Stimulated activated CD4-positive, alpha-beta T cell treated with anti-CD3 and anti-CD28 coated beads, Interleukin-1b, Interleukin-23, amount 100 ng/mL, for 4 hours (primary cell): ENCODE measurements around the gene NDST1.
"Not testable (repeated sequence)": the region's sequence is repeated elsewhere in the genome, so short reads cannot be mapped to it uniquely, and the experiment has no call there.

Experiments used
- DNase-seq, 2 donors: peaks; one replicate each; pipeline ENCODE4 v3.0.0-alpha.2; 2020; ENCODE audit warnings: low read depth in 2 of 2

Gene NDST1

DNA sequence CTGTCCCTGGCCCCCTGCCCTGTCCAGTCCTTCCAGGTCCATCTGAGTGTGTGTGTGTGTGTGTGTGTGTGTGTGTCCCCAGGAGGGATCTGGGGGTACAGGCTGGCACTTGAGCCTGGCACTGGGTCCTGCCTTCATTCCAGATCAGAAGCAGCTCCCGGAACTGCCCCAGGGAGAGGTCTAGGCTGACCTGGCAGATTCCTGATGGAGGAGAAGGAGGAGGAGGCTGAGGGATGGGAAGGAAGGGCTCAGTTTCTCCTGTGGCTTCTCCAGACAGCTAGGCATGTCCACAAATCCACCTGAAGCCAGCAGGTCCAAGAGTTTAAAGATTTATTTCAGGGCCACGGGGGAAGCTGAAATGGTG, 328 bp downstream of the NDST1 start:
- DNase-seq: no peak

DNA sequence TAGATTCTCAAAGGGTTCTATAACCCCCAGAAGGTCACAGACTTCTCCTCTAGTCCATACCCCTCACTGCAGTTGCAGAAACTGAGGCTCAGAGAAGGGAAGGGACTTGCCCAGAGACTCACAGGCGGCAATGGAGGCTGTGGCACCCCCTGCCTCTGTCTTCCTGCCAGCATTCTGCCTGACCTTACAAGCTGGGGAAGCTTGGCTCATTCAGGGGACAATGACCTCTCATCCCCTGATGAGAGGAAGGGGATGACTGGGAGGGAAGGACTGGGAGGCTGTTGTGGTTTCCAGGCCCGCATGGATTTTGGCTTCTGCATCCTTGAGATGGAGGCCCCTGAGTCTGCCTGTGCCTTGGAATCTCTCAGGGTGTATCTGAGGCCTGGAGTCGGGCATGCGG, 897 bp downstream of the NDST1 start:
- no peak for DNase-seq

DNA sequence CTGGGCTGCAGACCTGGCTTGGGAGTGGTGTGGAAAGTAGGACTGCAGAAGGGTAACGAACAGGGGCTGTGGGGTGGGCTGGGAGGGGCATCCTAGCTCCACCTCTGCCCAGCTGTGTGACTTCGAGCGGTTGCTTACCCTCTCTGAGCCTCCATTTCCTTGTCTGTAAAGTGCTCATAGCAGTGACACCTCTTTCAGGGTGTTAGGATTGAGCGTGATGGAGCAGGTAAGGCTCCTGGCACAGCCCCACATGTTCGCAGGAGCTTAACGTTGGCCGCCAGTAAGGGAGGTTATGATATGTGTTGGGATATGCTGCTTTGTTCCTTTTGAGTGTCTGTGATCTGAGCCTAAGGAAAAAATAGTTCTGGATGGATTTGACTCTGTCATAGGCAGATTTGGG, 2.1 kb downstream of the NDST1 start:
- DNase-seq: no peak

DNA sequence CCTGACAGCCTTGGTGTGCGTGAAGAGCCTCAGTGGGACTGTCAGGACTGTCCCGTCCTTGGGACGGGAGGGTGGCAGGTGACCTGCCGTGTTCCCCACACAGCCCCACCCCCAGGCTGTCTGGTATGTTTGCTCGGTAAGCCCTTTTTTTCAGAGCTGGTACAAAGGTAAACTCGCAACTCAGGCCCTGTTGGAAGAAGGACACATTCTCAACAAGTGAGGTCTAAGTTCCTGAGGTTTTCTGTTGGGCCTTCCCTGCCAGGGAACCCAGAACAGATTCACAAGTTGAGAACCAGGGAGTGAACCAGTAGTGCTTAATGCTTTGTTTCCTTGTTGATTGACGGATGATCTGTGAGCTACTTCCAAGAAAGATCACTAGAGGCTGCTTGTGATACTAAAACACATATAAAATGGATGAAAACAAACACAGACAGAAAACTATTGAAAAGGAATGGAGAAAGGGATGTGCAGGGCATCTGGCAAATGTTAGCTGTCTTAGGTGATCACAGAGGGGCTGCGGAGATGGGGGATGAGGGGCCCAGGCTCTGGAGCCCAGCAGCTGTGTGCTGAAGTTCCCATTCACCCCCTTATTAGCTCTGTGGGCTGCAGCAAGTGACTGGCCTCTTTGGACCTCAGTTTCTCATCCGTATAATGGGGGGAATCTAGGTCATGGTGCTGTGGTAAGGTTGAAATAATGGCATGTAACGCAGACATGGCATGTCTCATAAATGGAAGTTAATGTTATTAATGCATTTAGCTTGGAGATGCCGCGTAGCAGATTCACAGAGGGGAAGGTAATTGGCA, 2.7 kb downstream of the NDST1 start:
- no peak for DNase-seq

DNA sequence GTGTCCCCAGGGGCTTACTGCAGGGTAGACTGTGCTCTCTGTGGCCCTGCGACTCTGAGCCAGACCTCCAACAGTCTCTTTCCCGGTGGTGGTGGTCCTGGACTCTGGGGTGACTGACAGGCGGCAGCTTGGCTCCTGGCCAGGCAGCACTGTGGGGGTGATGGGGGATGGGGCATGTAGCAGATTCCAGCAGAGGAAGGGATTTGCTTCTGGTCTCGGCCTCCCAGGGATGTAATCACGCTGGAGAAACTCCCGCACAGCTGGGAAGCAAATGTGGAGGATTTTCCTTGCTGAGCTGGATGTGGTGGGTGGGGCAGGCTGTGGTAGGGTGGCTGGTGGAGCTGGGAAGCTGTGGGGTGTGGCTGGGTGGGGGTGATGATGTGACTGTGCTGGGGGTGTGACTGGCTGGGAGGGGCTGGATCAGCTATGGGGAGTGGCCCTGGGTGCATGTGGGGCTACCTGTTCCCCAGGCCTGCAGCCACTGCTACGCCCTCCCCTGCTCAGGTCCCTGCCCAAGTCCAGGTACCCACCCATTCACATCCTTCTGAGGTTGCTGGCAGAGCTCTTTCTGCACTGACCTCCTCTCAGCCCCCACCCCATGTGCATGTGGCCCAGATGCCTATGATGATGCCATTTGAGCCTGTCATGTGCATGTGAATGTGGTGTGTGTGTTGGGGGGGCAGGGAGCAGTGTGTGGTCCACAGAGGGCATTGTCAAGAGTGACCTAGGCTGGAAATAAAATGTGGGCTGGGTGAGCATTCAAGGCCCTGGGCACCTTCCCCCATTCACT, 3.8 kb downstream of the NDST1 start:
- DNase-seq: no peak

DNA sequence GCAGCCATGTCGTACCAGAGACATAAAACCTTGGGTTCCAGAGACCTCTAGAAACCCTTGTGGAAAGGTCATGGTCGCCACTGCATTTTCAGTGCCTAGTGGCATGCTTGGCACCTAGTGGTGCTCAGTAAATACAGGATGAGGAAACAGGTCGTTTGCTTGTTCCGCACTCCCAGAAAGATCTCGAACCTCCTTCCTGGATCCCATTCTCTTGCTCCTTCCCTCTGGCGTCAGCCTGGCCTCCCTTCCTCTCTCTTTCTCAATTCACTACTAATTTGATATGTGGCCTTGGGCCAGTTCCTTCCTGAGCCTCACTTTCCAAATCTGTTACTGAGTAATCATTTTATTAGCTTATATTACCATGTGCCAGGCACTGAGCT, 4.4 kb downstream of the NDST1 start:
- DNase-seq: no peak

DNA sequence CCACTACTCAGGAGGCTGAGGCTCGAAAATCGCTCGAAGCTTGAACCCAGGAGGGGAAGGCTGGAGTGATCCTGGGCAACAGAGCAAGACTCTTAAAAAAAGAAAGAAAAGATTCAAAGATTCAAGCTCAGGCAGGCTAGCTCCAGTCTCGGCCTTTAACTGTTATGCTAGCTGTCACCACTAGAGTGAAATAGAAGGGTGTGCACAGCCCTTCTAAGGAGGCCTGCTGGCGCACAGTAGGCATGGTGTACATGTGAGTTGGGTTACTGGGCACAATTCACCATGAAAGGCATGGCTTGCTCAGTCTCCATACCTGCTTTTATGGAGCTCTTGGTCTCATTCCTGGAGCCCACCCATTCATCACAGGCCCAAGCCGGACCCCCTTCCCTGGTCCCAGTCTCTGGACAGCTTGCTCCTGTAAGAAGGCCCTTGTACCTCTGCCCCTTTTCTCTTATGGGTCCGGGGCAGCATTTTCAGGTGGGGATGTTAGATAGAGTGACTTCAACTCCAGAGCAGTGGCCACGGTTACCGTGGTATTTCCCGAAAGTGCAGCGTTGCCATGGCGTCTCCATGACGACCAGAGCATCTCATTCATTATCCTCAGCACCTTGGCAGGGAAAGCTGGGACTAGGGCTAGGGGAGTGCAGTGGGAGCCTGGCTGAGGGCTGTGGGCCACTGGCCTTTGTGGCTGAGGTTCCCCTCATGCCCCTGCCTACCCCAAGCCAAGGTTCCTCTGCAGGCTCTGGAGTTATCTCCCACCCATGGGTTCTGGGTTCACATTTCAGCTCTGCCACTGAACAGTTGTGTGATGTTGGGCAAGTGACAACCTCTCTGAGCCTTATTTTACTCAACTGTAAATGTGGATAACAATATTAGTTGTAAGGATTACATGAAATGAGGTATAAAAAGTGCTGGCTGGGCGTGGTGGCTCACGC, 5.7 kb downstream of the NDST1 start:
- DNase-seq: no peak

DNA sequence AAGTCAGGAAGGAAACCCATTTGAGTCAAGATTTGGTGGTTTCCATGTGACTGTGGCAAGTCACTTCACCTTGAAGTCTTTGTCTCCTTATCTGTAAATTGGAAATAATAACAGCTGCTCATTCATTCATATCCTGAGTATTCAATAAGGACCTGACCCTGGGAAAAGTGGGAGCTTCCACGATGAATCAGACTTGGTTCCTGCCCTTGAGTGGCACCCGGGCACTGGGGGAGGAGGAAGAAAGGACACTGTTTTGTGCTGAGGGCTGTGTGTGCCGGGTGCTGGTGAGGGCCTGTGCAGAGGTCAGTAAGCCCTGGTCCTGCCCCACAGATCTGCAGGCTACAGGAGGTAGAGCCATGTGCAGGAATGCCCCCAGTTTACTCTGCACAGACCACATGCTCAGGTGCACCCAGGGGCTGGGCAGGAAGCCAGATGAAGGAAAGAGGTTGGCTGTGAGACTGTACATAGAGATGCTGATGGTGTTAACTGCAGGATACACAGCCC, 6.8 kb downstream of the NDST1 start:
- DNase-seq: no peak

DNA sequence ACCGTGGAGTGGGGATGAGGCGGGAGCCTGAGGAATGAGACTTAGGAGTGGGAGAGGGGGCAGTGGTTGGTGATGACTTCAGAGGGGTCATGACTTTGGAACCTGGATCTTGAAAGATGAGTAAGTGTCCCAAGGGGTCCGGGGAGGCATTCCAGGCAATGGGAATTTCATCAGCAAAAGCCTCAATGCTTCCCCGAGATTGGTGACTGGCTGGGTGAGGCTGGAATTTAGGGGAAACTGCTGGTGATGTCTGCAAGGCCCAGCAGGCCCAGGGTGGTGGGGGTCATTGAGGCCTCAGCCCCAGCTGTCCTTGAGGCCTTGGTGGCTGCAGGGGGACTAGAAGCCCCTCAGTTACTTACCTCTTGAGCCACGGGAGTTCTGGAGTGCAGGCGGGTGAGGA, 7.5 kb downstream of the NDST1 start:
- no peak for DNase-seq

DNA sequence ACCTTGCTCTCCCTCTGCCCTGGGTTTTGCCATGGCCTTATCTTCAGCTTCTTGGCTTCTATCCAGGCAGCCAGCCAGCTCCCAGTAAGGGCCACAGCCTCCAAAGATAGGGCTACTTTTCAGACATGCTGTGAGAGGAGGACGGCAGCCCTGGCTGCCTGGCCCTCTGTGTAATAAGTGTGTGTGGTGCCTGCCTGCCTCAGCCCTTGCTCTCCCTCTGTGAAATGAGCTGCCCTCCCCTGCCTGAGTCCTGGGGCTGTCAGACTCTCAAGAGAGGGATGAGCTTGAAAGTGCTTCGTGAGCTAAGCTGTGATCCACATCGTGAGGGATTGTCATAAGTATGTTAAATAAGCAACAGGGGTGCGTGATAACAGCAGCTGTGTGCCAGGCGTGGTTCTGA, 8.1 kb downstream of the NDST1 start:
- no peak for DNase-seq

DNA sequence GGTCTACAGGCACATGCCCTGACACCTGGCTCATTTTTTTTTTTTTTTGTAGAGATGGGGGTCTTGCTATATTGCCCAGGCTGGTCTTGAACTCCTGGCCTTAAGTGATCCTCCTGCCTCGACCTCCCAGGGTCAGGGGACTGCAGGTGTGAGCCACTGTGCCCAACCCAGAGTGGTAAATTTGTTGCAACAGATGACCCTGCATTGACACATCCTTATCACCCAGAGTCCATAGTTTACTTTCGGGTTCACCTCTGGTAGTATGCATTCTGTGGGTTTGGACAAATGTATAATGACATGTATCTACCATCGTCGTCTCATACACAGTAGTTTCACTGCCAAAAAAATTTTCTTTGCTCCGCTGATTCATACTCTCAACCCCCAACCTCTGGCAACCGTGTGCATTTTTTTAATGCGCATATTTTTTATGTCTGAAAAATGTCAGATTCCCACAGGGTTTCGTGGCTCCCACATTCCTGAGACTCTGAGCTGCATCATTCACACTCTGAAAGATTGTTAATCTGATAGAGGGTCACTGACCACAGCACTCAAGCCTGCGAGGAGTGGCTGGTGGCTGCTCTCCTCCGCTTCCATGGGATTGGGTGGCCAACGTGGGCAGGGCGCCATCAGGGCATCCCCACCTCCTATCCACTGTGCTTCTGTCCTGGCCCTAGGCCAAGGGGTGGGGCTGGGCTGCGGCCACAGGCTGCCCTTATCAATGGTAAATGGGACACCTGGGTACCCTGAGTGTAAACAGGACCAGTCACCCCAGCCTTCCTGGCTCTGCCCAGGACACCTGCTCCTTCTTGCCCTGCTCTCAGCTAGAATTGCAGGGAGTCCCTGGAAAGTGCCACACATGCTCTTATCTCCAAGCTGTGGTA, 9.6 kb downstream of the NDST1 start:
- no peak for DNase-seq

DNA sequence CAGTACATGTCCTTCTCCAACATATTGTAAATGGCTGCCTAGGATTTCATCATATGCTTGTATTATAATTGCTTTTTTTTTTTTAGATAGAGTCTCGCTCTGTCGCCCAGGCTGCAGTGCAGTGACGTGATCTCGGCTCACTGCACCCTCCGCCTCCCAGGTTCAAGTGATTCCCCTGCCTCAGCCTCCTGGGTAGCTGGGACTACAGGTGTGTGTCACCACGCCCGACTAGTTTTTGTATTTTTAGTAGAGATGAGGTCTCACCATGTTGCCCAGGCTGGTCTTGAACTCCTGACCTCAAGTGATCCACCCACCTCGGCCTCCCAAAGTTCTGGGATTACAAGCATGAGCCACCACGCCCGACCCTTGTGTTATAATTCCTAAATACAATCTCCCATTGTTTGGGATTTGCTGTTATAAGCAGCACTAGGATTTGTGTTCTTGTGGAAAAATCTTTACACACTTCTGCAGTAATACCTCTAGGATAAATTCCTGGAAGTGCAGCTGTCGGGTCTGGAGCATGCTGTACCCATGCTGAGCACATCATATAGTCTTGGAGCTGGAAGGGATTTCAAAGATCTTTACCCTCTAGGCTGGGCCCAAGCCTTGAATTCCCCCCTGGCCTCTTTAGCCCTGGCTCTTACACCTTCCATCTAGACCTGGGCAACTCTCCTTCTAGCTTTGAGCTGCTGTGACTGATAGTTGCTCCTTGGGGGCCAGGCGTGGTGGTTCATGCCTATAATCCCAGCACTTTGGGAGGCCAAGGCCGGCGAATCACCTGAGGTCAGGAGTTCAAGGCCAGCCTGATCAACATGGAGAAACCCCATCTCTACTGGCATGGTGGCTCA, 11.0 kb downstream of the NDST1 start:
- DNase-seq: not testable (repeated sequence)

DNA sequence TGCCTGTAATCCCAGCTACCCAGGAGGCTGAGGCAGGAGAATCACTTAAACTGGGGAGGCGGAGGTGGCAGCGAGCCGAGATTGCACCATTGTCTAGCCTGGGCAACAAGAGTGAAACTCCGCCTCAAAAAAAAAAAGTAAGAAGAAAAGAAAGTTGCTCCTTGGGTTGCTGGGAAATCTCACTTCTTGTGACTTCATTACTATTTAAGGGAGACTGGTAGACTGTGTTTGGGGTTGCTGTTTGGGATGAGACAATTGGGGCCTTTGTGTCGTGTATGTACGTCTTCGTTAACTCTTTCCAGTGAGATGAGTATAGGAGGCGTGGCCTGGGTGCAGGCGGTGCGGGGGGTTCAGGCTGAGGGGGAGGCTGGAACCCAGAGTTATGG, 11.6 kb downstream of the NDST1 start:
- no peak for DNase-seq

DNA sequence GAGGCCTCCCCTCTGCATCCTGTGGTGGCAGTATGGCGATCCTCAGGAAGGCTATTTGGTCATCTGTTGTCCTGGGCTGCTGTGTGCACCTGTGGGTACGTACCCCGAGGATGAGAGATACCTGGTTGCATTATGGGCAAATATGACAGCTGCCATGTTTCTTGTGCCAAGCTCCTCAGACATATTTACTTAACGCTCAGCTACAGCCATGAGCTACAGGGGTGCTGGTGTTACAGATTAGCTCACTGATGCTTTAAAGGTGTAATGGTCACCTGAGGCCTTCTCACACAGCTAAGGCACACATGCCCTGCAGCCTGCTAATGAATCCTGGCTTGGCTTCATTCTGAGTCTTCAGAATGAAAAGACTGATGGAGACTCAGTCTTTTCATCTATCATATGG, 12.0 kb downstream of the NDST1 start:
- no peak for DNase-seq

DNA sequence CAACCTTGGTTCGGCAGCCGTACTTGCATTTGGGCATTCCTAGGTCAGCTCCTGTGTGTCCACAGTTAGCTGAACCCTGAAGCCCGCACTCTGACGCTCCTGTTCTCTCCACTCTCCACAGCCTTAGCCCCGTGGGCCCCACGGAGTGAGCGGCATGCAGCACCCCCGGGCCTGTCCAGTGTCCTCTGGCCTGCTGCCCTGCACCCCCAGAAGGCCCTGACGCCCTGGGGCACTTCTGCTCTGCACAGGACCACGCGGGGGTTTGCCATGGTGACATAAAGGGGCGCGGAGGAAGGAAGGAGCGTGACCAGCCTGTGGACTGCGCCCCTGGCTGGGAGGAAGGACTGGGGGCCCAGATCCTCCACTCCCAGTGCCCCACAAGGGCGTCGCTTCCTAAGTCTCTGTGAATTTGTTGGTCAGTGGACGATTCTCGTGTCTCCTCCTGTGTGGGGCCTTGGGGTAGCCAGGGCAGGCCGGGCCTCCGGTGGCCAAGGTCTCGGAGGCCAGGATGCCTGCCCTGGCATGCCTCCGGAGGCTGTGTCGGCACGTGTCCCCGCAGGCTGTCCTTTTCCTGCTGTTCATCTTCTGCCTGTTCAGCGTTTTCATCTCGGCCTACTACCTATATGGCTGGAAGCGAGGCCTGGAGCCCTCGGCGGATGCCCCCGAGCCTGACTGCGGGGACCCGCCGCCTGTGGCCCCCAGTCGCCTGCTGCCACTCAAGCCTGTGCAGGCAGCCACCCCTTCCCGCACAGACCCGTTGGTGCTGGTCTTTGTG, 13.0 kb downstream of the NDST1 start:
- DNase-seq: no peak

DNA sequence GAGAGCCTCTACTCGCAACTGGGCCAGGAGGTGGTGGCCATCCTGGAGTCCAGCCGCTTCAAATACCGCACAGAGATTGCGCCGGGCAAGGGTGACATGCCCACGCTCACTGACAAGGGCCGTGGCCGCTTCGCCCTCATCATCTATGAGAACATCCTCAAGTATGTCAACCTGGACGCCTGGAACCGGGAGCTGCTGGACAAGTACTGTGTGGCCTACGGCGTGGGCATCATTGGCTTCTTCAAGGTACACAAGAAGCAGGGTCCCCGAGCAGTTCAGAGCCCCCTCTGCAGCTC, 13.5 kb downstream of the NDST1 start:
- DNase-seq: no peak

DNA sequence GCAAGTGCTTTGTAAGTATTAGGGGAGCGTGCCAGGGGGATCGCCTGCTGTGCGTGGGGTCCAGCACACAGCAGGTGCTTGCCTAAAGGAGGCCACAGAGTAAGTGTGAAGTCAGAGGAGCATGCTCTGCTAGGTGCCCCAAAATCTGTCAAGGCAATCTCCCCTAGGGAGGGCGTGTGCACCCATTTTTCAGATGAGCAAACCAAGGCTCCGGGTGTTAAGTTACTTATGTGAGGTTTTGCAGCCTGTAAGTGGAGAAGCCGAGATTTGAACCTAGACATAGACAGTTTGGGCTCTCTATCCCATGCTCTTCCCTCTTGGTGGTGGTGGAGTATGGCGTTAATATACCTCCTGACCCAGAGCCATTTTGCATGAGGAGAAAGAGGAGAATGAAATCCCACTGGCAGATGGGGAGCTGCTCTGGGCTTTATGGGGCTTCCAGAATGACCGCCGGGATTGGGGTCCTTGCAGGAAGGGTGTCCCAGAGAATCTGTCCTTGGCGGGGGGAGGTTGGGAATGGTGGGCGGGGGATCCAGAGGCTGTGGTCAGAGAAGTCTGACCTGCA, 14.1 kb downstream of the NDST1 start:
- DNase-seq: no peak

DNA sequence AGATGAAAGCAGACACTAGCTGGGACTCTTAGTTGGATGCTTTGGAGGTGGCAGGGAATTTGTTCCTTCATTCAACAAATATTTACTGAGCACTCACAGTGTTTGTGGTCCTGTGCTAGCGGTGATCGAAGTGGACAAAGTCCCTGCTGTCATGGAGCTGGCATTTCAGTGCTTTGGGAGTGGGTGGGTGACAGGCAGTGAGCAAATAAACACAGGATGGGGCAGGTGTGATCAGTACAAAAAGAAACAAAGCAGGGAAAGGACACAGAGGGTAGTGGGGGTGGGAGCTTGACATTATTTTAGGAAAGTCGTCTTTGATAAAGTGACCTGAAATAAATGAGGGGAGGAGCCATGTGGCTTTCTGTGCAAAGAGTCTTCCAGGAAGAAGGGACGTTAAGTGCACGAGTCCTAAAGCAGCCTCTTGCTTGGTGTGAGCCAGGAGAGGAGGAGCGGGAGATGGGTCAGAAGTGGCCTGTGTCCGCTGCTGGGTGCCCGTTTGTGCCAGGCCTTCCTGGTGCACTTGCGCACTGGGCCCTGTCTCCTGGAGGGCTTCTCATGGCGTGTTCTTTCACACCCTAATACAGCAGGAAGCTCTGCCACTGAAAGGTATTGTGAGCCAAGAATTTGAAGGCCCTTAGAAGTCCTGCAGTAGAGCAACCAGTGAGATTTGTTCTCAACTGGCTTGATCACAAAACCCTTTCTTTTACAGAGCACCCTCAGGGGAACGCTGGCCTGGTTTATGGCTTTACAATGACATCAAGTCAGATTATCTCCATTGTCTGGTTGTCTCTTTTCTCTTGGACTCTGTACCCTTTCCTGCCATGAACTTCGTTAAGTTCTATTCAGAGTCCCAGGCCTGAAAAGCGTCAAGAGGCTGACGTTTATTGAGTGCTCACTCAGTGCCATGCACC, 14.8 kb downstream of the NDST1 start:
- no peak for DNase-seq
